ENCODE measurements around the gene PDE7B.

DNA sequence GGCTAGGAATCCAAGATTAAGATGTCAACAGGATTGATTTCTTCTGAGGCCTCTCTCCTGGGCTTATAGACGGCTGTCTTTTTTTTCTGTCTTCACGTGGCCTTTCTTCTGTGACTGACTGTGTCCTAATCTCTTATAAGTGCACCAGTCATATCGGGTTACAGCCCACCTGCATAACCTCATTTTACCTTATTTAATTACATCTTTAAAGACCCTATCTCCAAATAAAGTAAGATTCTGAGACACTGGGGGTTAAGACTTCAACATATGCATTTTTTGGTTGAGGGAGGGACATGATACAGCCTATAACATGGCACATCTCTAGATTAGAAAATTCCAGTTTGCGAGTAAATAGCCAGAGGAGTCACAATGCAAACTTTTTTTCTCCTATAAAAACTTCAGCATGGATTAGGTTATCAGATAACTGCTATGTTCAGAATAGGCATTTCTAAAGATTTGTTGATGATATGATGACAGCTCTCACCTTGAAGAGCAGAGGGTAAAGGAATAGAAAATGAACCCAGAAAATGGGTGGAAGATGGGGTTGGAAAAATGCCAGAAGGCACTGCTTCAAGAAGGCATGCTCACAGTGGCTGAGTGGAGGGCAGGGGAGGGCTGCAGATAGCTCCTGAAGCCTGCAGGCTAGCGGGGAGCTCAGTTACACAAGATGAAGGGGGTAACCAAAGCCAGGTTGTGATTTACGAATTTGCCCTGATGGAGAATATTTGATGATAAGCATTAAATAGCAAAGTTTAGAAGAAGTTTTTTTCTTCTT, 8.7 kb upstream of the PDE7B start:
- TF ChIP-seq CTCF (conservative IDR thresholded peaks at IDR 0.05; ENCODE audit: low read depth, low read length) (no peak), POLR2A (IDR thresholded peaks at IDR 0.05; ENCODE audit: low read depth, low read length) (no peak), MXI1 (IDR thresholded peaks at IDR 0.05; ENCODE audit: borderline replicate concordance, low read depth, low read length) (no peak), CEBPB (IDR thresholded peaks at IDR 0.05; ENCODE audit: low read depth, low read length) (no peak), FOS (IDR thresholded peaks at IDR 0.05; ENCODE audit: low read depth, low read length) (no peak), NFE2L2 (IDR thresholded peaks at IDR 0.05; ENCODE audit: low read depth, low read length) (no peak), RAD21 (IDR thresholded peaks at IDR 0.05; ENCODE audit: low read length) (no peak), MAZ (IDR thresholded peaks at IDR 0.05; ENCODE audit: borderline replicate concordance, low read depth, low read length) (no peak), RFX5 (IDR thresholded peaks at IDR 0.05; ENCODE audit: low read depth, low read length) (no peak)
